NCI-H748 treated with DMSO at 0.1 percent for 48 hours (cell line): ENCODE measurements around the gene ZNF256.

ENCODE experiments used
- DNase-seq: peaks from one replicate; lab custom pipeline; 2025; lab: John Stamatoyannopoulos, UW

The ZNF256 gene

DNA sequence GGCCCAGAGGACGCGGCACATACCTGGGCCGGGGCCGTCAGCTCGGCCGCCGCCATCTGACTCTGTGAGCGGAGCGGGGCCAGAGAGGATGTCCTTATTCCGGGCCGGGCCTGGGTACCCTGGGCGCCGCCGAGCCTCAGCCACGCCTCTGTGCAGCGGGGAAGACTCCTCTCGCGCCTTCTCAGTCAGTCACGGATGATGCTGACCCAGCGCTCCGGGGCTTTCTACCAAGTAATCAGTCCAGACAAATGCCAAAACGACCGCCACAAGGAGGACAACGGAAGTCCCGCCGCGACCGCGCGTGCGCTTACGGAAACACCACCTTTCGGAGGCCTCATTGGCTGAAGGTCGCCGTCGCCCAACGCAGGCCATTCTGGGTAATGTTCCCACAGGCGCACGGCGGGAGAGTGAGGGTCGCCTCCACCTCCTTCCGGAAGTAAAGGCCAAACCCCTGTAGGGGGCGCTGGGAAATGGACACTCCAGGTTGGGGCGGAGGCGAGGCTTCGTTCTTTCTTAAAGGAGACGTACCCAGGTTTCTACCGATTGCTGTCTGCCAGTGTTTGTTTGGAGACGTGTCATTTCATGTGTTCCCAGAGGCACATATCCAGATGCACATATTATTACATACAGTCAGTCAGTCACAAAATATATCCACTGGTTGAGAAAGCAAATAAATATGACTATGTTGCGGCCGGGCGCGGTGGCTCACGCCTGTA lies at the start of gene ZNF256:
TSS of gene ZNF256 (minus strand) at position 288 of the 716 bp plus-strand sequence. CDS start at position 56, 232 bp downstream.
- peak; percentile 98 for DNase-seq

DNA sequence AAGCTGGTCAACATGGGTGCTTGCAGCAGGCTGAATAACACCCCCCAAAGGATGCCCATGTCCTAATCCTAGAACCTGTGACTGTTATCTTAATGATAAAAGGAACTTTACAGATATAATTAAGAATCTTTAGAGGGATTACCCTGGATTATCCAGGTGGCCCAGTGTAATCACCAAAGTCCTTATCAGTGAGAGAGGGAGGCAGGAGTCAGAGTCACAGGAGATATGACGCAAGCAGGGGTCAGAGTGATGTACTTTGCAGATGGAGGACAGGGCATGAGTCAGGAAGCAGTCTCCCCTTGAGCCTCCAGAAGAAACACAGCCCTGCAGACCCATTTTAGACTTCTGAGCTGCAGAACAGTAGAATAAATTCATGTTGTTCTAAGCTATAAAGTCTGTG lies 45.3 kb upstream of the ZNF256 start:
- no peak for DNase-seq

DNA sequence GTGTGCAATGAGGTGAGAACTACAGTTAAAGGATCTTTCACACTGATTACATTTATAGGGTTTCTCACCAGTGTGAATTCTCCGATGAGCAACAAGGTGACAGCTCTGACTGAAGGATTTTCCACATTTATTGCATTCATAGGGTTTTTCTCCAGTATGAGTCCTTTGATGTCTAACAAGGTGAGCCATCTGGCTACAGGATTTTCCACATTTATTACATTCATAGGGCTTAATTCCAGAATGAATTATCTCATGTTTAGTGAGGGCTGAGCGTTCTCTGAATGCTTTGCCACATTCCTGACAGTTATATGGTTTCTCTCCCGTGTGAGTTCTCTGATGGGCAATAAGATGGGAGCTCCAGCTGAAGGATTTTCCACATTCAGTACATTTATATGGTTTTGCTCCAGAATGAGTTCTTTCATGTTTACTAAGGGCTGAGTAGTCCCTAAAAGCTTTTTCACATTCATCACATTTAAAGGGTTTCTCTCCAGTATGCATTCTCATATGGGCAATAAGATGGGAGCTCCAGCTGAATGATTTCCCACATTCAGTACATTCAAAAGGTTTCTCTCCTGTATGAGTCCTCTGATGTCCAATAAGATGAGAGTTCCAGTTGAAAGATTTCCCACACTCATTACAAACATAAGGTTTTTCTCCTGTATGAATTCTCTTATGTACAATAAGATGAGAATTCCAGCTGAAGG lies 31.2 kb upstream of the ZNF256 start:
- no peak for DNase-seq

DNA sequence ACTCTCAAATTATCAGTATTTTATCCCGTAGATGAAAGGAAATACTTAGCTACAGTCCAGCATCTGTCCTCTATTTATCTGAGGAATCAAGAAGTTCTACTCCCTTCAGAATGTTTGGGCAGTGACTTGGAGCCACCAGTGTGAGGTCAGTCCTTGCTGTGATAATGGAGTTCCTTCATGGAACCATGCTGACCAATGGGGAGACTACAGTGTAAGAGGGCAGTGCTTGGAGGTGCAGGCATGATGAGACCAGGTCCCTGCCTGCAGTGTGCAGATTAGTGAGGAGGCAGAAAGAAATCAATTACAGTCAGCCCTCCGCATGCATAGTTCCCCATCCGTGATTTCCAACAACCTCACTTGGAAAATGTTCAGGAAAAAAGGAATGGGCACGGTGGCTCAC lies 26.9 kb upstream of the ZNF256 start, which contains the start of gene C19orf18:
TSS of gene C19orf18 (minus strand) at position 101 of the 400 bp plus-strand sequence. CDS start 102 bp downstream, outside the sequence.
- DNase-seq, result no peak

DNA sequence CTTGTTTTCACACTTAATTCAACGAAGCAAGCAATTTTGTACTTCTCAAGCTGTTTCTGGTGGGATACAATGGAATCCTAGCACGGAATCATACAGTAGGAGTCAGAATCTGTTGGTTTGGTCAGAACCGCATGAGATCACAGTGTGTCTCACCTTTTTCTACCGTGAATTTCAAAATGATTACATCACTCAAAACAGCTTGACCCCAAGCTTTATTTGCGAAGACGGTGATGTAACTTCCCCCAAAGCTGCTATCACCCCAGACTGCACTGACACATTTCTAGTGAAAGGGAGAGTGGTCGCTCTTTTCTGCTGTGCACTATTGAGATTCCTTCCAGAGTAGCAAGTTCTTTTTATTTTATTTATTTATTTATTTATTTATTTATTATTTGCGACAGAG lies 17.3 kb upstream of the ZNF256 start:
- DNase-seq, result no peak

DNA sequence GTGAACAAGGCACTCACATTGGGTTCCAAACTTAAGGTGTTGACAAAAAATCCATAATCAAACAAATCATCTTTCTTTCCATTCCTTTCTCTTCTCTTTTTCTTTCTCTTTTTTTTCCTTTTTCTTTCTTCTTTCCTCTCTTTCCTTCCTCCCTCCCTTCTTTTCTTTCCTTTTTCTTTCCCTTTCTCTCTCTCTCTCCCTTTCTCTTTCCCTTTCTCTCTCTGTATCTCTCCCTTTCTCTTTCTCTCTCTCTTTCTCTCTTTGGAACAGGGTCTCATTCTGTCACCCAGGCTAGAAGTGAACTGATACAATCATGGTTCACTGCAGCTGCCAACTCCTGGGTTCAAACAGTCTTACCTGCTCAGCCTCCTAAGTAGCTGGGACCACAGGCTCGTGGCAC lies 14.3 kb upstream of the ZNF256 start:
- DNase-seq, result no peak

DNA sequence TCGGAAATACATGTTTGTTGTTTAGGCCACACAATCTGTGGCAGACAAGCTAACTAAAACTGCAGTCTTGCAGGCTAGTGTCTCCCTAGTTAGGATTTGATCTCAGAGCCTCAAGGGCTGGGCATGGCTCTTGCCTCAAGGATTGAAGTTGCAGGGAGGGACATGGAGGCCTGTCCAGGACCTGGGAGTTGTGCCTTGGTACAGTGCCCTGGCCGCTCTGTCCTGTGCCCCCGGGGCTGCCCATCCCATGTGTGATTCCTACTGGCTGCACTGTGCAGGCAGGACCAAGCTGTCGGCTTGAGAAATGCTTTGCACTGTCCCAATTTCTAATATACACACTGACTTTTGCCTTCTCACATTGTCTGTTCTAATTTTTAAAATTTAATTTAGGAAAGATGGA lies 7.5 kb upstream of the ZNF256 start:
- DNase-seq, result no peak

DNA sequence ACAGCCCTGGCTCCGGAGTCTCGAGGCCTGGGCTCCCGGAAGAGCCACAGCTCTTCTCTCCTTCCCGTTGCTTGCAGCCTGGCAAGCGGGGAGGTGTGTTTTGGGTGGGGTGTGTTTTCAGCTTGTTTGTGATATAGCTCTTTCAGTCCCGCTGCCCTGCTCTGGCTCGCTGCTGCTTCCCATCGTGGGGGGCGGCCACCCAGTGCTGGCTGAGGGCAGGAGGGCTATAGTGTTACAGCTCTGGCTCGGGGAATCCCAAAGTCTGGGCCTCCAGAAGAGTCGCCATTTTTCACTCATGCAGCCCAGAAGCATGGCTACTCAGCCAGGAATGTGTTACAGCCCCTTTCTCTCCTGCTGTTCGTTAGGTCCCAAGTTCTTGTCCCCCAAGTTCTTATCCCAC lies 2.2 kb upstream of the ZNF256 start:
- DNase-seq, result no peak

DNA sequence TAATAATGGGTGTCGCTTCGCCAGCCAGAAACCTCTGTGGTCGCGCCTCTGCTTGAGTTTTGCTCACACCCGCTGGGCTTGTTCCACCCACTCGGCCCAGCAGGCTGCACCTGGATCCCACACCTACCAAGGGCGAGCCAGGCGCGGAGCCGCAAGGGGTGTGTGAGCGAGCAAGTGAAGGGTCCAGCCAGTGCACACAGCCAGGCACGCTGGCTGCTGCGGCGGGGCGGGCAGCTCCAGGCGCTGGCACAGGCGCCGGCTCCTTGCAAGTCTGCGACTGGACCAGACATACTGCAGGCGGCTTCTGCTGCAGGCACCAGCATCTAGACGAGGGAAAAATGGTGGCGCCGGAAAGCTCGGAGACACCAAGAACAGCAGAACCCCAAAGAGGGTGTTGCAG lies 1.8 kb upstream of the ZNF256 start:
- no peak for DNase-seq

DNA sequence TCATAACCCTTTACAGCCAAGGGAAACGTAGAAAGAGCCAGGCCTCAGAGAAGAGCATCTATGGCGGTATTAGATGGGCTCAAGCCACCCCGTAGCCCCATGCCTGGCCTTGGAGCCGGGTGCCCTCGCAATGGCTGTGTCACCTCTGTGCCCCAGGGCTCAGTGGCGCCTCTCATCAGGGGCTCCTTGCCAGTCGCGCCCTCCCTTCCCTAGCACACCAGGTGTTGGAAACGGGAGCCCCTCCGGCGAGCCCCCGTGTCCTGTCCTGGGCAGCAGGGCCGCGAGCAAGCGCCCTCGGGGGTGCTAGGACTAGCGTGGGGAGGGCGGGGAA lies 453 bp downstream of the ZNF256 start:
- no peak for DNase-seq

DNA sequence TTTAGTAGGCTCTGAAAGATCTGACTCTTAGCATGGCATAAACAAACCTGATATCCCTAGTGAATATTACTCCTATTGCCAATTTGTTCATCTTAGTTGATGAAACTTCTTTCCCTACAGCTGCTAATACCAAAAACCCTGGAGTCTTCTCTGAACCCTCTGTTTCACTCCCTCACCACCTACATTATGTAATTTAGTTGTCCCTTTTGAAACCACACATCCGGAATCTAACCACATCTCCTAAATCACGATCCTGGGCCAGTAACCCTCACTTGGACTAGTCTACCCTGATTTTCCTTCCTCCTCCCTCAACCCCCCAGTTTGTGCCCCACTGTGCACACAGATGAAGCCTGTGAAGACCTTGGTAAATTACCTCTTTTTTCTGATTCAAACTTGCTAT lies 1.2 kb downstream of the ZNF256 start:
- DNase-seq, result no peak

DNA sequence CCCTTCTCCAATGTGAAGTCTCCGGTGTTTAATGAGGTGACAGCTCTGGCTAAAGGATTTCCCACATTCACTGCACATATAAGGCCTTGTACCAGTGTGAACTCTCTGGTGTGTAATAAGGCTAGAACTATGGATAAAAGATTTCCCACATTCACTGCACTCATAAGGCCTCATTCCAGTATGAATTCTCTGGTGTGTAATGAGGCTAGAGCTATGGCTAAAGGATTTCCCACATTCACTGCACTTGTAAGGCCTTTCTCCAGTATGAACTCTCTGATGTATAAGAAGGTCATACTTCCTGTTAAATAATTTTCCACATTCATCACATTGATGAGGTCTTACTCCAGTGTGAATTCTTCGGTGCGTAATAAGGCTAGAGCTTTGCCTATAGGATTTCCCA lies 5.9 kb downstream of the ZNF256 start:
- no peak for DNase-seq

DNA sequence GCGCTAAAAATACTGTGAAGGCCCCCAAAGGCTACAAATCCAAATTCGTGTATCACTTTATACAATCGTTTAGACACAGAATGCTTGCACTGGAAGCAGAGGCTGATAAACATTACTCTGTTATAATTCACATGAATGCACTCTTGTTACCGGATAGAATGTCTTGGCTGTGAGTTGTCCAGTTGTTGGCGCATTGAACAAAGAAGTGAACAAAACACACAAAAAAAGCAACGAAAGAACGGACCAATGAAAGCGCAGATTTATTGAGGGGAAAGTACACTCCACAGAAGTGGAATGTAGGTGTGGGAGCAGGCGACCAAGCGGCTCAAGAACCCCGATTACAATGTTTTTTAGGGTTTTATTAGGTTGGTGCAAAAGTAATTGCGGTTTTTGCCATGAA lies 11.8 kb downstream of the ZNF256 start:
- no peak for DNase-seq

DNA sequence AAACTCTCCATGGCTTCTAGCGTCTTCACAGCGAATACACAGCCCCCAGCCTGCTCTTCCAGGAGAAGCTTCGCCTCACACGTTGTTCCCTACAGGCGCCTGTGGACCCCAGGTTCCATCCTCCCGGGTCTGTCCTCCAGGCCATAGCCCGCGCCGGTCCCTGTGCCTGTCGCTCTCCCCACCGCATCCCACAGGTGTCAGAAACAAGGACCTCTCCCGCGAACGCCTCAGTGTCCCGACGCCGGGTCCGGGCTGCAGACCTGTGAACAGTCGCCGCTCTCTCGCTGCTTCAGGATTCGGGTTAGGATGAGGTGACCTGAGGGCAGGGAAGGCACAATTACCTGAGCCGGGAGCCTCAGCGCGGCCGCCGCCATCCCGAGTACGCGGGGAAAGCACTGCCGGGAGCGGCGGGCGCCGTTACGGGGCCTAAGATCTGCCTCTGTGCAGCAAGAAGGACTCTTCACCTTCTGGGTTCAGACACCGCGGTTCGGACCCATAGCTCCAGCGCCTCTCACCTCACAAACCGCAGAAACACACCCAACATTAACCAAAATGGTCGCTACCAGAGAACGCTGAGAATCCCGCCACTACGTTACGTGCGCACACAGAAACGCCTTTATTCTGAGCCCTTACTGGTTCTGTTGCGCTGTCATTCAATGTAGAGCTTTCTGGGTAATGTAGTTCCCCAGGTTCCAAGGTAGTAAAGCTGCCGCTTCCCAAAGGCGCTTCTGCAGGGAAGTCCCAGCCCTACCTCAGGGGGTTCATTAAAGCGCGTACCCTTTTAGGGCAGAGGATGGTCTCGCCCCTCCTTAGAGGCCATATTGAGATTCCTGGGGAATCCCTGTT lies 12.5 kb downstream of the ZNF256 start, which contains the start of gene ZNF418:
TSS of gene ZNF418 (minus strand) at position 583 of the 846 bp plus-strand sequence. CDS start 1,580 bp downstream, outside the sequence.
- peak; percentile 92 for DNase-seq

DNA sequence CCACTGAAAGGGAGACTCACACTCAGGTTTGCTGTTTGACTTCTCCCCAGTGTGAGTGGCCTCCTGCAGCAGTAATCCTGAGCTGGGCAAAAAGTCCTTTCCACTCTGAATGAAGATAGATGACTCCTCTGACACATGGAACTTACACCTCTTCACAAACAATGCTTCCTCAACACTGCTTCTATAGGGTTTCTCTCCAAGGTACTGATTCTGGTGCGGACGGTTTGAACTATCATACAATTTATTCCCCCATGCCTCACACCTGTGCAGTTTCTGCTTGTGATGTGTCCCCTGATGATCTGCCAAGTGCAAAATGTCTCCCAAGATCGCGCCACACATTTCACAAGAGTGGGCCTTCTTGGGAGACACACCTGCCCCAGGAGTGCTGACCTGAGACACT lies 19.9 kb downstream of the ZNF256 start:
- DNase-seq, result no peak

DNA sequence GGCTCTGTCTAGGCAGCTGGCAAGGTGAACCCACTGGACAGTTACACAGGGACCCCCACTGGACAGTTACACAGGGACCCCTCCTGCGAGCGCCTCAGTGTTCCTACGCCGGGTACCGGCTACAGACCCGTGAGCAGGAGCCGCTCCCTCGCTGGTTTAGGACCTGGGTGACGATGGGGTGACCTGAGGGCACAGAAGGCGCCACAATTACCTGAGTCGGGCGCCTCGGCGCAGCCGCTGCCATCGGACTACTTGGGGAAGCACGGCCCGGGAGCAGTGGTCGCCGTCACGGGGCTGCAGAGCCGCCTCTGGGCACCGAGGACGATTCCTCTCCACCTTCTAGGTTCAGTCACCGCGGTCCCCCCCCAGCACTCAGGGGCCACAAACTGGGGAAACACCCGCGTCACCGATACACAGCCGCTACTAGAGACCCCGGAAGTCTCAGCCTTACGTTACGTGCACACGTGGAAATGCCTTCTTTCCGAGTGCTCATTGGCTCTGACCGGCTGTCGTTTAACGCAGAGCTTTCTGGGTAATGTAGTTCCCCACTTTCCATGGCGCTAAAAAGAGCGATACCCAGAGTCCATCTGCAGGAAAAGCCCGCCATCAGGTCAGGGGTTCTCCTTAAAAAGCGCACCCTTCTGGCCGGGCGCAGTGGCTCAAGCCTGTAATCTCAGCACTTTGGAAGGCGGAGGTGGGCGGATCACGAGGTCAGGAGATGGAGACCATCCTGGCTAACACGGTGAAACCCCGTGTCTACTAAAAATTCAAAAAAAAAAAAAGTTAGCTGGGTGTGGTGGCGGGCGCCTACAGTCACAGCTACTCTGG lies 31.1 kb downstream of the ZNF256 start, which contains the start of gene ZNF417:
TSS of gene ZNF417 (minus strand) at position 425 of the 828 bp plus-strand sequence. CDS start at position 244, 181 bp downstream.
- DNase-seq, result peak; percentile 95

DNA sequence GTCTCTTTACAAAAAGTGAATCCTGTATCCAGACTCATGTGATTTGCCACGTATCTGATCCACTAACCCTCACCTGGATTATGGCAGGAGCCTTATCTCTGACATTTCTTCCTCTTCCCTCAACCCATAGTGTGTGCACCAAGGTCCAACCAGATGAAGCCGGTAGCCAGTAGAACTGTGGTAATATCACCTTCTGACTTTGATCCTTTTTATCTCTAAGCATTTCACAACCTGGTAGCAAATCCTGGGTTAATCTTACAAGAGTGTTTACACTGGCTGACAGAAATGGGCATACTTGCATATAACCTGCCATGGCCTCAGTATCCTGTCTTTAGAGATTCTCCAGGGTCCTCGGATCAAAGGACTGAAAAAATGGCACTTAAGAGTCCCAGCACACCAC lies 33.0 kb downstream of the ZNF256 start:
- no peak for DNase-seq

DNA sequence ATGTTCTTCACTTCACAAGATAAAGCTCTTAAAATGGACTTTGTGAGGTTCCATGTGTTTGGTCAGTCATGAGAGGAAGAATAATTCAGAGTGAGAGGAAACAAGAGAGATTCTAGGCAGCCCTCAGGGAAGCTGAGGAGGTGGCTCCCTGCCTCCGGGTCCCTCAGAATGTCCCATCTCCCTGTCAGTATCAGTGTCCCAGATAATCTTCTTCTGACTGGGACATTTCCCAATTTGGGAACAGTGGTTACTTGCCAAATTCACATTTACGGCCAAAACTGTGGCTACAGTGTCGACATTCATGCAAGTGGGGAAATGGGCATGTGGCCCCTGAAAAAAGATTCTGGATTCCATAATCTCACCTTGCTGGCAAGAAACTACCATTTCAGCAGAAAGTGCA lies 40.1 kb downstream of the ZNF256 start:
- DNase-seq, result no peak

DNA sequence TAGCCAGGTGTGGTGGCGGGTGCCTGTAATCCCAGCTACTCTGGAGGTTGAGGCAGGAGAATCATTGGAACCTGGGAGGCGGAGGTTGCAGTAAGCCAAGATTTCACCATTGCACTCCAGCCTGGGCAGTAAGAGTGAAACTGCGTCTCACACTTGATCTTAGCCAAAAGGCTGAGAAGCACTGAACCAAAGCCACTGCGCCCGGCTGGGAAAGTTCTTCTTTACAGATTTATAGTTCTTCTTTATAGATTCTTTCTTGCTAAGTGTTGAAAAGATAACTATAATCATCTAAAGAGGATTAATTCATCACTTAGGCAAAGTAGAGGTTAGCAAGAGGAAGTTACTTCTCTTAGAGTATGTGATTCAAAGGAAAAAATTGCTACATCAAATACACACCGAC lies 42.2 kb downstream of the ZNF256 start:
- DNase-seq, result no peak

DNA sequence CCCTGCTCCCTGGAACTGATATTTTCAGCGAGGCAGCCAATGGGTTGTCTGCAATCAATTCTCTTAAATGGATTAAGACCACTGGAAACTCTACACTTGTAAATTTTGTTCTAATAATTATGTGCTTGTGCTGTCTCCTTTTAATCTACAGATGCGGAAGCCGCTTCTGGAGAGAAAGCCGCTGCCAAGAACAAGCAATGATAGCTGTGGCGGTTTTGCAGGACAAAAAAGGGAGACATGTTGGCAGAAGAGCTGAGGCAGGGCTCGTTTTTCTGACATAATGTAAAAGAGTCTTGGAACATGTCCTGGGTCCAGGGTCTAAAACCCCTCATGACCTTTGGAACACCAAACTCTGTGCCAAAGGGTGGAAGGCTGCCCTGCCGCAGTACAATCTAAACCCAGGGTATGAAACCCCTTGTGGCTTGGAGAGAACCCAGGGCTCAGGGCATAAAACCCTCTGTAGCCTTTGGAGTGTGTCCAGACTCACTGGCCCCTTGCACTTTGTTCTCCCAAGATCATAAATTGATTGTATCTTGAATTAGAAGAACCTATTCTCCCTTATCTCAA lies 43.8 kb downstream of the ZNF256 start:
- no peak for DNase-seq

DNA sequence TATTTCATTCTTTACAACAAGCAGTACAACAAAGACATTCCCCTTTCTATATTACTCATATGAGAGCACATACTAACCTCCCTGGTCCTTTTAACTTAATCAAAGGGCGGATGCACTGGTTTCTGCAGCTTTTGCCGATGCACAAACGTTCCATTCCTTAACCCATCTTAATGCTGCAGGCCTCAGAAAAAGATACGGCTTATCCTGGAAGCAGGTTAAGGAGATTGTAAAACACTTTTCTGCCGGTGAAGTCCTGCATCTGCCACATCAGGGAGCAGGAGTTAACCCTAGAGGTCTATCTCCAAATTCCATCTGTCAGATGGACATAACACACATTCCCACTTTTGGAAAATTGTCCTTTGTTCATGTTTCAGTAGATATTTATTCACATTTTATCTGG lies 47.2 kb downstream of the ZNF256 start:
- DNase-seq, result no peak
